SK-N-MC (cell line): Measurements from ENCODE around the gene EXOC1.
"Not testable (repeated sequence)": the region's sequence is repeated elsewhere in the genome, so short reads cannot be mapped to it uniquely, and the experiment has no call there.

Source experiments
- EZH2 ChIP-seq: fragments of 200-600 bp; sonication (generic); IDR thresholded peaks from one replicate; pipeline ENCODE4 v1.6.1; 2017; ENCODE audit warnings: antibody characterized with exemption
- FOXP2 ChIP-seq: optimal IDR thresholded peaks from 2 replicates; pipeline ENCODE3; 2011; ENCODE audit warnings: mild to moderate bottlenecking, moderate library complexity; ENCODE audit not compliant: insufficient read depth; ENCODE audit errors: extremely low read length, control extremely low read depth
- POLR2AphosphoS5 ChIP-seq: IDR thresholded peaks from 2 replicates; pipeline ENCODE4 v1.6.1; 2012; ENCODE audit warnings: mild to moderate bottlenecking, low read depth, low read length, borderline replicate concordance

DNA sequence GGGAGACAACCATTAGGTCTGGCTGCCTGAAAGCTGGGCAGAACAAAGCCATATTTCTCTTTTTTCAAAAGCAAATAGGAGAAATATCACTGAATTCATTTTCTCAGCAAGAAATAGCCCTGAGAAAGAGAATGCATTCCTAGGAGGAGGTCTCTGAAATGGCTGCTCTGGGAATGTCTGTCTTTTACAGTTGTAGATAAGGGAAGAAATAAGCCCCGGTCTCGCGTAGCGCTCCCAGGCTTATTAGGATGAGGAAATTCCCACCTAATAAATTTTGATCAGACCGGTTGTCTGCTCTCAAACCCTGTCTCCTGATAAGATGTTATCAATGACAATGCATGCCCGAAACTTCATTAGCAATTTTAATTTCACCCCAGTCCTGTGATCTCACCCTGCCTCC, 82.5 kb downstream of the EXOC1 start:
- not testable (repeated sequence) for TF ChIP-seq EZH2, POLR2AphosphoS5, FOXP2
